ENCODE data around the gene PLRG1. TPM values are rescaled to one million over a fixed set of nuclear protein-coding genes. Genes with fewer than 3 reads are reported as not detected.

PLRG1 gene
- total RNA-seq, 4 donors from 2014 or later: 32.7 to 47.2 (median 36.5) TPM

DNA sequence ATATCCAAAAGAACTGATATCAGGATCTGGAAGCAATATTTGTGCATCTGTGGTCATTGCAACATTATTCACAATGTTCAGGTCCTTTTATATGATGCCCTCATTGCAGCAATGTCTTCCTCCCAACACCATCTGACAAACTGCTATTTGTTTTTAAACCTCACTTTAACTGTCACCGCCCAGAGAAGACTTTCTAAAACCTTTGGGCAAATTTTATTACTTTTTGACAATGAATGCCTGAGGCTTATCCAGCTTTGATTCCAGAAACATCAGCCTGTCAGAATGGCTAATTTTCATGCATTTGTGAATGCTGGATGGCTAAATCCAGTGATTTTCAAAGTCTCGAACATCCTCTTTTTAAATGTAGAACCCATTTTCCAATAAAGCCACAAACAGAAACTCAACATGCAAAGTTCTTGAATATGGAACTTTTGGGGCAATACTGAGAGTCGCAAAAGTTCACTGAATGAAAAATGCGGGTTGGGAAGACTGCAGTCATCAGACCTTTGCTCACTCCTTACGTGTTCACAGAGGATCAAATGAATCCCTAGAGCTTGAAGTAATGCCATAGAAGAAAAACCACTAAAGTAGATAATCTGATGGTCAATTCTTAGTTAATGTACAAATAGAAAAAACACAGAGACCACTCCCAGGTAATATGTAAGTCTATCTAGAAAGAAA is 23.1 kb upstream of the PLRG1 start:
- 74 to 81% methylated on average over 5 of the region's 5 CpGs for whole genome bisulfite sequencing, 2 donors
- H3K27me3 ChIP-seq: no peaks in the 10 kb centered on the region
- no peak for DNase-seq (ENCODE audit: low spot score in 2 of 2)
- no peaks in the 10 kb centered on the region for H3K4me1 ChIP-seq
- no peak overlapping the region for H3K27ac ChIP-seq
- H3K36me3 ChIP-seq: no peaks in the 10 kb centered on the region
- no peaks in the 10 kb centered on the region for H3K9me3 ChIP-seq
- H3K4me3 ChIP-seq: no peak overlapping the region
- TF ChIP-seq, protein P1, sequence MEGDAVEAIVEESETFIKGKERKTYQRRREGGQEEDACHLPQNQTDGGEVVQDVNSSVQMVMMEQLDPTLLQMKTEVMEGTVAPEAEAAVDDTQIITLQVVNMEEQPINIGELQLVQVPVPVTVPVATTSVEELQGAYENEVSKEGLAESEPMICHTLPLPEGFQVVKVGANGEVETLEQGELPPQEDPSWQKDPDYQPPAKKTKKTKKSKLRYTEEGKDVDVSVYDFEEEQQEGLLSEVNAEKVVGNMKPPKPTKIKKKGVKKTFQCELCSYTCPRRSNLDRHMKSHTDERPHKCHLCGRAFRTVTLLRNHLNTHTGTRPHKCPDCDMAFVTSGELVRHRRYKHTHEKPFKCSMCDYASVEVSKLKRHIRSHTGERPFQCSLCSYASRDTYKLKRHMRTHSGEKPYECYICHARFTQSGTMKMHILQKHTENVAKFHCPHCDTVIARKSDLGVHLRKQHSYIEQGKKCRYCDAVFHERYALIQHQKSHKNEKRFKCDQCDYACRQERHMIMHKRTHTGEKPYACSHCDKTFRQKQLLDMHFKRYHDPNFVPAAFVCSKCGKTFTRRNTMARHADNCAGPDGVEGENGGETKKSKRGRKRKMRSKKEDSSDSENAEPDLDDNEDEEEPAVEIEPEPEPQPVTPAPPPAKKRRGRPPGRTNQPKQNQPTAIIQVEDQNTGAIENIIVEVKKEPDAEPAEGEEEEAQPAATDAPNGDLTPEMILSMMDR (IDR thresholded peaks at IDR 0.05): no peak
- no peak for TF ChIP-seq POLR2A (IDR thresholded peaks at IDR 0.05)
- TF ChIP-seq EP300 (IDR thresholded peaks at IDR 0.05): no peak

DNA sequence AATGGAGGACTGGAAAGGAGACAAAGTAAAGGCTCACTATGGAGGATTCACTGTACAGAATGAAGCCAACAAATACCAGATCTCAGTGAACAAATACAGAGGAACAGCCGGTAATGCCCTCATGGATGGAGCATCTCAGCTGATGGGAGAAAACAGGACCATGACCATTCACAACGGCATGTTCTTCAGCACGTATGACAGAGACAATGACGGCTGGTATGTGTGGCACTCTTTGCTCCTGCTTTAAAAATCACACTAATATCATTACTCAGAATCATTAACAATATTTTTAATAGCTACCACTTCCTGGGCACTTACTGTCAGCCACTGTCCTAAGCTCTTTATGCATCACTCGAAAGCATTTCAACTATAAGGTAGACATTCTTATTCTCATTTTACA is 19.4 kb upstream of the PLRG1 start:
- no peaks in the 10 kb centered on the region for H3K27me3 ChIP-seq
- no peaks in the 10 kb centered on the region for H3K4me1 ChIP-seq
- DNase-seq (ENCODE audit: low spot score in 2 of 2): no peak
- TF ChIP-seq EP300 (IDR thresholded peaks at IDR 0.05): no peak
- TF ChIP-seq POLR2A (IDR thresholded peaks at IDR 0.05): no peak
- TF ChIP-seq, protein P1 (IDR thresholded peaks at IDR 0.05): no peak
- 88% methylated on average over 5 of the region's 5 CpGs for WGBS, 2 donors
- no peak overlapping the region for H3K4me3 ChIP-seq
- H3K27ac ChIP-seq: no peak overlapping the region
- no peaks in the 10 kb centered on the region for H3K9me3 ChIP-seq
- no peaks in the 10 kb centered on the region for H3K36me3 ChIP-seq

DNA sequence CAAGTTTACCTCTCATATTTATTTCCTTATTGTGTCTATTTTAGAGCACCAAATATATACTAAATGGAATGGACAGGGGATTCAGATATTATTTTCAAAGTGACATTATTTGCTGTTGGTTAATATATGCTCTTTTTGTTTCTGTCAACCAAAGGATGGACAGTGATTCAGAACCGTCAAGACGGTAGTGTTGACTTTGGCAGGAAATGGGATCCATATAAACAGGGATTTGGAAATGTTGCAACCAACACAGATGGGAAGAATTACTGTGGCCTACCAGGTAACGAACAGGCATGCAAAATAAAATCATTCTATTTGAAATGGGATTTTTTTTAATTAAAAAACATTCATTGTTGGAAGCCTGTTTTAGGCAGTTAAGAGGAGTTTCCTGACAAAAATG is 18.8 kb upstream of the PLRG1 start:
- Histone ChIP-seq H3K4me1 (no peaks in the 10 kb centered on the region), H3K27me3 (no peaks in the 10 kb centered on the region), H3K9me3 (no peaks in the 10 kb centered on the region), H3K27ac (no peak overlapping the region), H3K4me3 (no peak overlapping the region), H3K36me3 (no peaks in the 10 kb centered on the region)
- WGBS, 2 donors: 31 to 39% methylated on average over 3 of the region's 3 CpGs
- no peak for DNase-seq (ENCODE audit: low spot score in 2 of 2)
- TF ChIP-seq EP300 (IDR thresholded peaks at IDR 0.05) (no peak), POLR2A (IDR thresholded peaks at IDR 0.05) (no peak)
- TF ChIP-seq, protein P1 (IDR thresholded peaks at IDR 0.05): no peak

DNA sequence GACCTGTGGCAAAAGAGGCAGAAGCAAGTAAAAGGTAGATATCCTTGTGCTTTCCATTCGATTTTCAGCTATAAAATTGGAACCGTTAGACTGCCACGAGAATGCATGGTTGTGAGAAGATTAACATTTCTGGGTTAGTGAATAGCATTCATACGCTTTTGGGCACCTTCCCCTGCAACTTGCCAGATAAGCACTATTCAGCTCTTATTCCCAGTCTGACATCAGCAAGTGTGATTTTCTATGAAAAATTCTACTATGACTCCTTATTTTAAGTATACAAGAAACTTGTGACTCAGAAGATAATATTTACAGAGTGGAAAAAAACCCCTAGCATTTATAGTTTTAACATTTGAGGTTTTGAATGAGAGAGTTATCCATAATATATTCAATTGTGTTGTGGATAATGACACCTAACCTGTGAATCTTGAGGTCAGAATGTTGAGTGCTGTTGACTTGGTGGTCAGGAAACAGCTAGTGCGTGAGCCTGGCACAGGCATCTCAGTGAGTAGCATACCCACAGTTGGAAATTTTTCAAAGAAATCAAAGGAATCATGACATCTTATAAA is 16.5 kb upstream of the PLRG1 start:
- TF ChIP-seq, protein P1 (IDR thresholded peaks at IDR 0.05): no peak
- TF ChIP-seq POLR2A (IDR thresholded peaks at IDR 0.05): no peak
- TF ChIP-seq EP300 (IDR thresholded peaks at IDR 0.05): no peak
- WGBS, 2 donors: 73 to 84% methylated on average over 5 of the region's 5 CpGs
- no peak overlapping the region for H3K4me3 ChIP-seq
- no peaks in the 10 kb centered on the region for H3K27me3 ChIP-seq
- H3K36me3 ChIP-seq: no peaks in the 10 kb centered on the region
- H3K9me3 ChIP-seq: no peaks in the 10 kb centered on the region
- no peak overlapping the region for H3K27ac ChIP-seq
- DNase-seq (ENCODE audit: low spot score in 2 of 2): no peak
- no peaks in the 10 kb centered on the region for H3K4me1 ChIP-seq

DNA sequence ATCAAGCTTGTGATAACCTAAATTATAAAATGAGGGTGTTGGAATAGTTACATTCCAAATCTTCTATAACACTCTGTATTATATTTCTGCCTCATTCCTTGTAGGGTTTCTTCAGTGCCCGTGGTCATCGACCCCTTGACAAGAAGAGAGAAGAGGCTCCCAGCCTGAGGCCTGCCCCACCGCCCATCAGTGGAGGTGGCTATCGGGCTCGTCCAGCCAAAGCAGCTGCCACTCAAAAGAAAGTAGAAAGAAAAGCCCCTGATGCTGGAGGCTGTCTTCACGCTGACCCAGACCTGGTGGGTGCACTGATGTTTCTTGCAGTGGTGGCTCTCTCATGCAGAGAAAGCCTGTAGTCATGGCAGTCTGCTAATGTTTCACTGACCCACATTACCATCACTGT is 15.5 kb upstream of the PLRG1 start:
- no peaks in the 10 kb centered on the region for H3K36me3 ChIP-seq
- WGBS, 2 donors: 87 to 91% methylated on average over 6 of the region's 6 CpGs
- H3K27me3 ChIP-seq: no peaks in the 10 kb centered on the region
- H3K9me3 ChIP-seq: no peaks in the 10 kb centered on the region
- no peak overlapping the region for H3K27ac ChIP-seq
- H3K4me1 ChIP-seq: no peaks in the 10 kb centered on the region
- H3K4me3 ChIP-seq: no peak overlapping the region
- no peak for DNase-seq (ENCODE audit: low spot score in 2 of 2)
- TF ChIP-seq POLR2A (IDR thresholded peaks at IDR 0.05): no peak
- TF ChIP-seq, protein P1 (IDR thresholded peaks at IDR 0.05): no peak
